Measurements from ENCODE around the gene TNRC6C.

GRCh38 chr17:78044280-78044835, 85.9 kb downstream of the TNRC6C start:
- TF ChIP-seq CTCF (IDR thresholded peaks at IDR 0.05) (no peak), POLR2A (IDR thresholded peaks at IDR 0.05) (no peak)

Measured in sigmoid colon (tissue), 3 donors.